SK-N-SH (cell line): ENCODE results near the gene TSC2. TPM values are rescaled to one million over a fixed set of nuclear protein-coding genes. Genes with fewer than 3 reads are reported as not detected.

Experiments
- CTCF ChIA-PET: fragments of 300-600, 350-600 bp; formaldehyde crosslinking; extraction: SDS; loops from one replicate; lab custom pipeline; 2021; lab: Yijun Ruan, JAX
- POLR2A ChIA-PET: fragments of 350-600 bp; sonication (Branson Sonifier 250); formaldehyde crosslinking; extraction: SDS; loops from one replicate; lab custom pipeline; 2020; ENCODE audit warnings: antibody characterized with exemption, inconsistent platforms; lab: Yijun Ruan, JAX
- DNase-seq: peaks from one replicate; pipeline ENCODE4 v3.0.0; 2012
- H2AFZ ChIP-seq: fragments of 200-600 bp; sonication (generic); 2 replicates; pipeline ENCODE4 v1.8.1; 2016; ENCODE audit warnings: antibody characterized with exemption, mild to moderate bottlenecking, low read depth
- H3F3A ChIP-seq: fragments of 200-600 bp; sonication (generic); replicated peaks from 2 replicates; pipeline ENCODE3; 2016; ENCODE audit warnings: antibody characterized with exemption, mild to moderate bottlenecking; ENCODE audit not compliant: insufficient read depth
- H3K27ac ChIP-seq, 2 experiments: fragments of 200-500 bp in 1 of 2; fragments of 200-600 bp in 1 of 2; sonication (Bioruptor generic) in 1 of 2; sonication (generic), shearing (Covaris generic) in 1 of 2; 2 replicates each; pipeline versions ENCODE4 v1.5.1 to v1.6.1; 2014 to 2016; ENCODE audit warnings: low read depth in 2 of 2, inconsistent platforms in 1 of 2, low read length in 1 of 2, mild to moderate bottlenecking in 1 of 2, mixed read lengths in 1 of 2
- H3K27me3 ChIP-seq: fragments of 200-600 bp; sonication (generic), shearing (Covaris generic); 2 replicates; pipeline ENCODE4 v1.6.1; 2016; ENCODE audit warnings: mixed run types; ENCODE audit not compliant: insufficient read depth
- H3K36me3 ChIP-seq, 2 experiments: fragments of 200-500 bp in 1 of 2; fragments of 200-600 bp in 1 of 2; sonication (Bioruptor generic) in 1 of 2; sonication (generic) in 1 of 2; replicated peaks in 1 of 2; 2 replicates each; pipeline versions ENCODE3 to v1.5.1; 2014 to 2016; ENCODE audit warnings: low read length in 1 of 2, mild to moderate bottlenecking in 1 of 2; ENCODE audit not compliant: insufficient read depth in 2 of 2, control insufficient read depth in 1 of 2
- H3K4me1 ChIP-seq, 2 experiments: fragments of 200-500 bp in 1 of 2; fragments of 200-600 bp in 1 of 2; sonication (Bioruptor generic) in 1 of 2; sonication (generic), shearing (Covaris generic) in 1 of 2; 2 replicates each; pipeline versions ENCODE4 v1.5.1 to v1.6.1; 2014 to 2016; ENCODE audit warnings: low read depth in 1 of 2, low read length in 1 of 2, mixed run types in 1 of 2; ENCODE audit not compliant: insufficient read depth in 2 of 2, control insufficient read depth in 1 of 2
- H3K4me2 ChIP-seq: fragments of 200-600 bp; sonication (generic), shearing (Covaris generic); 2 replicates; pipeline ENCODE4 v1.6.1; 2017; ENCODE audit warnings: mixed run types
- H3K4me3 ChIP-seq, 2 experiments: fragments of 200-500 bp in 1 of 2; fragments of 200-600 bp in 1 of 2; sonication (Bioruptor generic) in 1 of 2; sonication (generic), shearing (Covaris generic) in 1 of 2; 2 replicates each; pipeline versions ENCODE4 v1.5.1 to v1.8.1; 2014 to 2016; ENCODE audit warnings: low read depth in 2 of 2, inconsistent platforms in 1 of 2, low read length in 1 of 2, mild to moderate bottlenecking in 1 of 2, mixed read lengths in 1 of 2, moderate library complexity in 1 of 2
- H3K79me2 ChIP-seq: fragments of 200-600 bp; sonication (generic); 2 replicates; pipeline ENCODE4 v1.8.1; 2017; ENCODE audit warnings: mild to moderate bottlenecking; ENCODE audit not compliant: insufficient read depth
- H3K9ac ChIP-seq: fragments of 200-600 bp; sonication (generic); 2 replicates; pipeline ENCODE4 v1.6.1; 2017; ENCODE audit warnings: mixed run types
- H3K9me2 ChIP-seq: fragments of 200-600 bp; sonication (generic); 2 replicates; pipeline ENCODE4 v1.6.1; 2017; ENCODE audit warnings: mixed run types
- H3K9me3 ChIP-seq: fragments of 200-600 bp; sonication (generic); 2 replicates; pipeline ENCODE4 v1.6.1; 2017; ENCODE audit warnings: mixed run types, mild to moderate bottlenecking, moderate library complexity
- H4K20me1 ChIP-seq: fragments of 200-600 bp; sonication (generic); 2 replicates; pipeline ENCODE4 v1.6.1; 2017; ENCODE audit warnings: mild to moderate bottlenecking, mixed run types; ENCODE audit not compliant: insufficient read depth
- CHD2 ChIP-seq: fragments of 150-350 bp; IDR thresholded peaks from 2 replicates; pipeline ENCODE4 v1.6.1; 2018; ENCODE audit warnings: low read length; ENCODE audit not compliant: partially characterized antibody
- EZH2phosphoT487 ChIP-seq: fragments of 200-600 bp; sonication (generic); IDR thresholded peaks from 2 replicates; pipeline ENCODE4 v1.6.1; 2017; ENCODE audit warnings: low read depth, mixed run types, mild to moderate bottlenecking, antibody characterized with exemption, moderate library complexity, borderline replicate concordance
- FOSL2 ChIP-seq: IDR thresholded peaks from 2 replicates; pipeline ENCODE4 v1.4.0; 2012; ENCODE audit warnings: low read depth, mild to moderate bottlenecking, moderate library complexity, borderline replicate concordance
- GABPA ChIP-seq: IDR thresholded peaks from 2 replicates; pipeline ENCODE4 v1.4.0; 2012; ENCODE audit warnings: low read depth, mild to moderate bottlenecking
- GATA2 ChIP-seq: sonication (generic); formaldehyde crosslinking; IDR thresholded peaks from 2 replicates; pipeline ENCODE4 v1.5.0; 2020; ENCODE audit warnings: mild to moderate bottlenecking, missing genetic modification reagents
- MXI1 ChIP-seq: IDR thresholded peaks from 2 replicates; pipeline ENCODE4 v1.6.1; 2012; ENCODE audit warnings: mild to moderate bottlenecking, low read depth, low read length, improper control_type of control experiment
- RCOR1 ChIP-seq: fragments of 150-350 bp; IDR thresholded peaks from 2 replicates; pipeline ENCODE4 v1.6.1; 2017; ENCODE audit warnings: antibody characterized with exemption, low read length
- RFX5 ChIP-seq: IDR thresholded peaks from 2 replicates; pipeline ENCODE4 v1.6.1; 2012; ENCODE audit warnings: mild to moderate bottlenecking, improper control_type of control experiment, low read length
- WGBS: methylation state at CpG from one replicate; pipeline ENCODE4 v1.1.6; 2017; ENCODE audit warnings: low lambda C conversion rate; 5-methylcytosine and 5-hydroxymethylcytosine counted together
- polyA plus RNA-seq, 3 experiments: library from polyadenylated mRNA; depleted of rRNA; stranded (reverse); fragments of >200 nt; gene quantifications; 2 replicates each; pipeline ENCODE4 v1.2.3, GENCODE V29; 2012
- TF ChIP-seq, protein P1 (sequence below): IDR thresholded peaks from 2 replicates; pipeline ENCODE4 v1.4.0; 2012; ENCODE audit warnings: low read depth, borderline replicate concordance
- TF ChIP-seq, protein P2 (sequence below): fragments of 150-350 bp; IDR thresholded peaks from 2 replicates; pipeline ENCODE4 v1.6.1; 2017; ENCODE audit warnings: antibody characterized with exemption, low read length, low read depth, borderline replicate concordance
- TF ChIP-seq, protein P3 (sequence below): fragments of 200-600 bp; sonication (generic); IDR thresholded peaks from 2 replicates; pipeline ENCODE4 v1.6.1; 2017; ENCODE audit warnings: antibody characterized with exemption, mild to moderate bottlenecking, moderate library complexity

The TSC2 gene
- polyA plus RNA-seq, 1 of the 3 experiments (the other 2 are of a cell fraction), result 96.1 TPM

DNA sequence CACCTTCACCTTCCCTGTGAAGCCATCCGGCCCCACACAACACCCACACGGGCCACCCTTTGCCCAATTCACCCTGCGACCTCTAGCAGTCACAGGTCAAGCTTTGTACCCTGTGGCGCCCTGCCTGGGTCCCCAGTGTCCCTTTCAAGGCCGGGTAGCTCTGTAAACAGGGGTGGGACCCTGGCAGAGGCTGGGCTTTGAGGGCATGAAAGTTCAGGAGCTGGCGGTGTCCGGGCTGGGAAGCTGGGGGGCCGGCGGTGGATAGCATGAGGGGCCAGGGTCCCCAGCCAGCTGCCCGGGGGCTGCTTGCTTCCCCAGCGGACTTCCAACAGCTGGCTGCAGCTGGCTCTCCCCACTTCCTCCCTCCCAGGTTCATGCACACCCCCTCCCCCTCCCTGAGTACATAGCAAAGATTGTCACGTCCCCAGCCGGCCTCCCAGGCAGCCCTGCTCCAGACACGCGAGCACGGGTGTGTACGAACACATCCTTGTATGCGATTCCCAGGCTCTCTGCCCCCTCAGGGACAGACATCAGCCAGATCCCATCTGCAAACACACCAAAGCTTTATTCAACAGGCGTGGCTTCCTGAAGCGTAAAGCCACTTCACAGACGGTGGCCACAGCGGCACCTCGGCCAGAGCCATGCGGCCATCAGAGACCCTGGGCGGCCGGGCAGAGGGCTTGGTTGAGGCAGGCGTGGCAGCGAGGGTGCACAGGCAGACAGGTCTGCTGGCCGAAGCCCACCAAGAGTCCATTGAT is 8.3 kb upstream of the TSC2 start:
- peaks cover 20 to 68% of the 10 kb centered on the region in 2 experiments; a peak in 3 of 4 replicates for H3K4me1 ChIP-seq
- peaks cover 3% of the 10 kb centered on the region for H3F3A ChIP-seq
- no peak overlapping the region for H3K4me3 ChIP-seq
- peak overlapping the region in 1 of 2 experiments; percentile 88; a peak in 2 of 4 replicates for H3K27ac ChIP-seq
- no peaks in the 10 kb centered on the region for H3K27me3 ChIP-seq
- no peak overlapping the region for H2AFZ ChIP-seq
- H4K20me1 ChIP-seq, result no peaks in the 10 kb centered on the region
- POLR2A ChIA-PET, result interaction anchor here (0.9 to 2.1 kb wide), 2 partner anchors 8 to 75 kb away, joined by 4 to 10 read pairs; partner anchors contain the start of genes NTHL1, RPS2 and TSC2
- H3K9ac ChIP-seq, result no peak overlapping the region
- peaks cover 12% of the 10 kb centered on the region; the same call in 1 of the 2 replicates for H3K79me2 ChIP-seq
- peak; percentile 83 for DNase-seq
- TF ChIP-seq FOSL2 (no peak), EZH2phosphoT487 (no peak), CHD2 (peak; percentile 62), RFX5 (no peak), GATA2 (CRISPR knock-in tag) (peak; percentile 11; the same call in 1 of the 2 replicates), MXI1 (peak; percentile 72; the same call in 1 of the 2 replicates), RCOR1 (no peak)
- TF ChIP-seq, protein P1, sequence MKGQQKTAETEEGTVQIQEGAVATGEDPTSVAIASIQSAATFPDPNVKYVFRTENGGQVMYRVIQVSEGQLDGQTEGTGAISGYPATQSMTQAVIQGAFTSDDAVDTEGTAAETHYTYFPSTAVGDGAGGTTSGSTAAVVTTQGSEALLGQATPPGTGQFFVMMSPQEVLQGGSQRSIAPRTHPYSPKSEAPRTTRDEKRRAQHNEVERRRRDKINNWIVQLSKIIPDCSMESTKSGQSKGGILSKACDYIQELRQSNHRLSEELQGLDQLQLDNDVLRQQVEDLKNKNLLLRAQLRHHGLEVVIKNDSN, result no peak
- TF ChIP-seq, protein P2, sequence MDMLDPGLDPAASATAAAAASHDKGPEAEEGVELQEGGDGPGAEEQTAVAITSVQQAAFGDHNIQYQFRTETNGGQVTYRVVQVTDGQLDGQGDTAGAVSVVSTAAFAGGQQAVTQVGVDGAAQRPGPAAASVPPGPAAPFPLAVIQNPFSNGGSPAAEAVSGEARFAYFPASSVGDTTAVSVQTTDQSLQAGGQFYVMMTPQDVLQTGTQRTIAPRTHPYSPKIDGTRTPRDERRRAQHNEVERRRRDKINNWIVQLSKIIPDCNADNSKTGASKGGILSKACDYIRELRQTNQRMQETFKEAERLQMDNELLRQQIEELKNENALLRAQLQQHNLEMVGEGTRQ, result no peak
- TF ChIP-seq, all 33 proteins: peak for 3
- Histone ChIP-seq H3K9me3 (no peaks in the 10 kb centered on the region), H3K4me2 (no peak overlapping the region), H3K9me2 (no peaks in the 10 kb centered on the region), H3K36me3 (peaks cover 0 to 15% of the 10 kb centered on the region in 2 experiments)
- WGBS, result 73% methylated on average over 14 of the region's 29 CpGs
- CTCF ChIA-PET, result interaction anchor here (0.6 to 2.0 kb wide), 7 partner anchors 10 to 114 kb away, joined by 3 to 11 read pairs (median 5); partner anchors contain the start of gene NHERF2

DNA sequence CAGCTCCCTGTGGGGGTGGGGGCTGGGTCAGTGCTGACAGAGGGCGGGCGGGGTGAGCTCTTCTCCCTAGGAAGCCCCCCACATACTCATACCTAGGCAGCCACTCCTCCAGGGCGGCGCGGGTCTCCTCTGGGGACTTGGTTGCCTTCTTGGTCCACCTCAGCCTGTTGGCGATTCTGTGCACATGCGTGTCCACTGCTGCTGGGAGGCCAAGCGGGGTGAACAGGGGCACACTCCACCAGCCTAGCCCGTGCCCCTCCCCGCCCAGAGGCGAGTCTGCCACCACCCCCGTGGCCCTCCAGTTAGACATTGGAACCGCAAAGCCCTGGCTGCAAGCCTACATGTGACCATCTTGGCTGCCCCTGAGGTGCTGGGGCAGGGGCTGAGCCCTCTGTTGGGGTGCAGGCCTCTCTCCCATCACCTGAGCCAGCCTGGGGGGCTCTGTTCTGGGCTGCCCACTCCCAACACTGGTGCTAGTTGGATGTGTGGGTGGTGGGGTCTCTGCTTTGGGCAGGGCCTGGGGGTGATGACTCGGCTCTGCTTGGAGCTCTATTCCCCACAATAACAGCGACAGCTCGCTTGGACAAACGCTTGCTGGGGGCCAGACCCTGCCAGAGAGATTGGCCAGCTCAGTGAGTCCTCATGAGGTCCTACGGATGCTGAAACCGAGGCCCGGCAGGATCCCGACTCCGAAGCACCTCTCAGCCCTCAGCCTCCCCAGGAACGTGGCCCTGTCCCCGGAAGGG is 7.6 kb upstream of the TSC2 start:
- DNase-seq, result no peak
- Histone ChIP-seq H2AFZ (no peak overlapping the region), H3K9me2 (no peaks in the 10 kb centered on the region), H3K4me1 (peaks cover 13 to 61% of the 10 kb centered on the region in 2 experiments; a peak in 3 of 4 replicates), H3K27me3 (no peaks in the 10 kb centered on the region), H3K4me2 (no peak overlapping the region), H3K9me3 (no peaks in the 10 kb centered on the region), H4K20me1 (no peaks in the 10 kb centered on the region), H3K4me3 (no peak overlapping the region), H3K79me2 (peaks cover 5% of the 10 kb centered on the region; the same call in 1 of the 2 replicates), H3K9ac (no peak overlapping the region), H3K27ac (peak overlapping the region in 1 of 2 experiments; percentile 88; a peak in 2 of 4 replicates), H3F3A (peaks cover 3% of the 10 kb centered on the region), H3K36me3 (peaks cover 0 to 16% of the 10 kb centered on the region in 2 experiments)
- WGBS, result 76% methylated on average over 8 of the region's 24 CpGs
- POLR2A ChIA-PET, result interaction anchor here (0.9 to 2.1 kb wide), 4 partner anchors 8 to 114 kb away, joined by 3 to 10 read pairs (median 5); partner anchors contain the start of genes NTHL1, RPS2 and TSC2
- CTCF ChIA-PET, result interaction anchor here (0.6 to 2.0 kb wide), 10 partner anchors 10 to 113 kb away, joined by 3 to 11 read pairs (median 4); partner anchors contain the start of gene NHERF2
- no peak for TF ChIP-seq GABPA
- TF ChIP-seq, protein P1, result no peak
- TF ChIP-seq, protein P3, sequence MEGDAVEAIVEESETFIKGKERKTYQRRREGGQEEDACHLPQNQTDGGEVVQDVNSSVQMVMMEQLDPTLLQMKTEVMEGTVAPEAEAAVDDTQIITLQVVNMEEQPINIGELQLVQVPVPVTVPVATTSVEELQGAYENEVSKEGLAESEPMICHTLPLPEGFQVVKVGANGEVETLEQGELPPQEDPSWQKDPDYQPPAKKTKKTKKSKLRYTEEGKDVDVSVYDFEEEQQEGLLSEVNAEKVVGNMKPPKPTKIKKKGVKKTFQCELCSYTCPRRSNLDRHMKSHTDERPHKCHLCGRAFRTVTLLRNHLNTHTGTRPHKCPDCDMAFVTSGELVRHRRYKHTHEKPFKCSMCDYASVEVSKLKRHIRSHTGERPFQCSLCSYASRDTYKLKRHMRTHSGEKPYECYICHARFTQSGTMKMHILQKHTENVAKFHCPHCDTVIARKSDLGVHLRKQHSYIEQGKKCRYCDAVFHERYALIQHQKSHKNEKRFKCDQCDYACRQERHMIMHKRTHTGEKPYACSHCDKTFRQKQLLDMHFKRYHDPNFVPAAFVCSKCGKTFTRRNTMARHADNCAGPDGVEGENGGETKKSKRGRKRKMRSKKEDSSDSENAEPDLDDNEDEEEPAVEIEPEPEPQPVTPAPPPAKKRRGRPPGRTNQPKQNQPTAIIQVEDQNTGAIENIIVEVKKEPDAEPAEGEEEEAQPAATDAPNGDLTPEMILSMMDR, result no peak
